Measurements from ENCODE around the gene ALDH1L1. TPM values are rescaled to one million over a fixed set of nuclear protein-coding genes. Genes with fewer than 3 reads are reported as not detected.

The ALDH1L1 gene
- total and polyA plus RNA-seq, 2 of the 8 experiments (the other 6 are each of a cell fraction or from before 2014, with no cell fraction given) = 0.98 to 1.6 TPM

DNA sequence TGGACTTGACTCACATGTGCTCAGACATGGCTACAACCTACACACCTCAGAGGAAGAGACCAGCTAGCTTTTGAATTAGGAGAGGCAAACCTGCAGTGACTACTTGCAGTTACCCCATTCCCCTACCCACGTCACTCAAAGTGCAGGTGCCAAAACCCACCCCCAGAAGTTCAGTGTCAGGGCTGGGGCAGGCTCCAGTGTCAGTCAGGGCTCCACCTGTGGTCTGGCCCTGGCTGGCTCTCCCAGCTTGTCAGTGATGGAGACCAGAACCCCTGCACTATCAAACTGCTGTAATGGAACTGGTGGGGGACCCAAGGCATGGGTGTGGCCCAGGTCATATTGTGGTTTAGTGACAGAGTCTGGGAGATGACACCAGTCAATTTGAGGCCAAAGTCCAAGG, 63.9 kb downstream of the ALDH1L1 start (continued):
- TF ChIP-seq ATF3 (IDR thresholded peaks at IDR 0.05; ENCODE audit: insufficient read depth, low read depth, low read length) (no peak), BRCA1 (IDR thresholded peaks at IDR 0.05; ENCODE audit: low read depth, low read length) (no peak), JUND (IDR thresholded peaks at IDR 0.05; ENCODE audit: low read length) (no peak), SP2 (IDR thresholded peaks at IDR 0.05; ENCODE audit: low read length) (no peak)
